ENCODE results near the gene SNRK.

SNRK gene, protein sequence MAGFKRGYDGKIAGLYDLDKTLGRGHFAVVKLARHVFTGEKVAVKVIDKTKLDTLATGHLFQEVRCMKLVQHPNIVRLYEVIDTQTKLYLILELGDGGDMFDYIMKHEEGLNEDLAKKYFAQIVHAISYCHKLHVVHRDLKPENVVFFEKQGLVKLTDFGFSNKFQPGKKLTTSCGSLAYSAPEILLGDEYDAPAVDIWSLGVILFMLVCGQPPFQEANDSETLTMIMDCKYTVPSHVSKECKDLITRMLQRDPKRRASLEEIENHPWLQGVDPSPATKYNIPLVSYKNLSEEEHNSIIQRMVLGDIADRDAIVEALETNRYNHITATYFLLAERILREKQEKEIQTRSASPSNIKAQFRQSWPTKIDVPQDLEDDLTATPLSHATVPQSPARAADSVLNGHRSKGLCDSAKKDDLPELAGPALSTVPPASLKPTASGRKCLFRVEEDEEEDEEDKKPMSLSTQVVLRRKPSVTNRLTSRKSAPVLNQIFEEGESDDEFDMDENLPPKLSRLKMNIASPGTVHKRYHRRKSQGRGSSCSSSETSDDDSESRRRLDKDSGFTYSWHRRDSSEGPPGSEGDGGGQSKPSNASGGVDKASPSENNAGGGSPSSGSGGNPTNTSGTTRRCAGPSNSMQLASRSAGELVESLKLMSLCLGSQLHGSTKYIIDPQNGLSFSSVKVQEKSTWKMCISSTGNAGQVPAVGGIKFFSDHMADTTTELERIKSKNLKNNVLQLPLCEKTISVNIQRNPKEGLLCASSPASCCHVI

GRCh38 chr3:43286115-43286840, at the start of gene SNRK:
Gene SNRK, plus strand, starts transcription at chr3:43286540. Its CDS starts 16,664 bp downstream, at chr3:43303204.
- TF ChIP-seq, protein P1, sequence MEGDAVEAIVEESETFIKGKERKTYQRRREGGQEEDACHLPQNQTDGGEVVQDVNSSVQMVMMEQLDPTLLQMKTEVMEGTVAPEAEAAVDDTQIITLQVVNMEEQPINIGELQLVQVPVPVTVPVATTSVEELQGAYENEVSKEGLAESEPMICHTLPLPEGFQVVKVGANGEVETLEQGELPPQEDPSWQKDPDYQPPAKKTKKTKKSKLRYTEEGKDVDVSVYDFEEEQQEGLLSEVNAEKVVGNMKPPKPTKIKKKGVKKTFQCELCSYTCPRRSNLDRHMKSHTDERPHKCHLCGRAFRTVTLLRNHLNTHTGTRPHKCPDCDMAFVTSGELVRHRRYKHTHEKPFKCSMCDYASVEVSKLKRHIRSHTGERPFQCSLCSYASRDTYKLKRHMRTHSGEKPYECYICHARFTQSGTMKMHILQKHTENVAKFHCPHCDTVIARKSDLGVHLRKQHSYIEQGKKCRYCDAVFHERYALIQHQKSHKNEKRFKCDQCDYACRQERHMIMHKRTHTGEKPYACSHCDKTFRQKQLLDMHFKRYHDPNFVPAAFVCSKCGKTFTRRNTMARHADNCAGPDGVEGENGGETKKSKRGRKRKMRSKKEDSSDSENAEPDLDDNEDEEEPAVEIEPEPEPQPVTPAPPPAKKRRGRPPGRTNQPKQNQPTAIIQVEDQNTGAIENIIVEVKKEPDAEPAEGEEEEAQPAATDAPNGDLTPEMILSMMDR (IDR thresholded peaks at IDR 0.05): peak; percentile 14; the same call in 1 of the 2 replicates

- TF ChIP-seq, protein P1 (IDR thresholded peaks at IDR 0.05): no peak
Measured at GRCh38 chr3:43238801-43239200, 47.5 kb upstream of the SNRK start.

GRCh38 chr3:43239755-43240154, 46.6 kb upstream of the SNRK start:
- TF ChIP-seq, protein P1 (IDR thresholded peaks at IDR 0.05): no peak

GRCh38 chr3:43243590-43244587, 42.5 kb upstream of the SNRK start:
- TF ChIP-seq, protein P1 (IDR thresholded peaks at IDR 0.05): no peak

GRCh38 chr3:43244694-43245093, 41.6 kb upstream of the SNRK start:
- TF ChIP-seq, protein P1 (IDR thresholded peaks at IDR 0.05): no peak

DNA sequence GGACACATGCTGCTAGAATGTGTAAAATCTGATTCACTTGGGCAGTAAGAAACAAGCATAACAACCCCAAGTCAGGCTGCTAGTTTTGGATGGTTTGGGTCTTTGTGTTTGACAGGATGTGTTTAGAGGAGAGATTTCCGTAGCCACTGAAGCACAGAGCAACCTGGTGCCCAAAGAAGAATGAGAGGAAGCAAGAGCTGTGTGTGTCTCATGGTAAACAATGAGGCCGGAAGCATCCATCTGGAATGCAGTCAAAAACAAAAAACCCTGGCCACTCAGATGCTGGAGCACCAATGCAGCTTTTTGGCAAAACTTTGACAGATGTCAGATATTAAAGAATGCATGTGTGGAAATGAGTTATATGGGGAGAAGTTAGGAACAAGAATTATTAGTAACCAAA, 39.4 kb upstream of the SNRK start:
- TF ChIP-seq, protein P1 (IDR thresholded peaks at IDR 0.05): no peak

Data from LNCAP (cell line).